Dermis blood vessel endothelial cell (primary cell): ENCODE data around the gene PFKP. TPM values are rescaled to one million over a fixed set of nuclear protein-coding genes. Genes with fewer than 3 reads are reported as not detected.

ENCODE experiments used
- DNase-seq: peaks from one replicate; pipeline ENCODE4 v3.0.0; 2010
- total RNA-seq: library from RNA; depleted of rRNA; stranded (reverse); fragments of >200 nt; gene quantifications from 2 replicates; pipeline ENCODE4 v1.2.3, GENCODE V29; 2014

Gene PFKP
- total RNA-seq, 1 donor from 2014 or later = 228 TPM

GRCh38 chr10:3117486-3117885 is 50.1 kb downstream of the PFKP start:
- DNase-seq = no peak

- no peak for DNase-seq
These were observed 51.3 kb downstream of the PFKP start for GRCh38 chr10:3118641-3119091.

DNA sequence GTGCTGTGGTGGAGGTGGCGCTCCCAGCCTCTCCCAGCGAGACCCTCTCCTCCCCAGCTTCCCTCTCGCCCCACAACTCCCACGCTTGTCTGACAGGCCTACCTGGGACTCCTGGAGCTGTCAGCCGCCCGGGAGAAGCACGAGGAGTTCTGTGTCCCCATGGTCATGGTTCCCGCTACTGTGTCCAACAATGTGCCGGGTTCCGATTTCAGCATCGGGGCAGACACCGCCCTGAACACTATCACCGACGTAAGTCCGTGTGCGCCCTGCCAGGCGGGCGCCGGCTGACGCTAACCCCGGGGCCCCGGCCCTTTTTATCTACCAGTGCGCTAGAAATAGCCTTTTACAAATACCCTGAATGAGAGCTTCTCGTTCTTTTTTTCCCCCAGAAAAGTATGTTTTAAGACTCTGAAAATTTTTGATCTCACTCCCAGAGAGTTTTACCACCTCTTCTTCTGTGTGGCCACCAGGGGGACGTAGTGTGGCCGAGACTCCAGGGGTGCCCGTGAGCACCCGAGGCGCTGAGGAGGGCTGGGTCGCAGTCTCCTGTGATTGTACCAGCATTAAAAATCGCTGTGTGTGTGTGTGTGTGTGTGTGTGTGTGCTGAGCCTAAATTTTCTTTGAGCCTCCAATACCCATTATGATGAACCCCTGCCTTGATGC is 52.6 kb downstream of the PFKP start:
- peak; percentile 63 for DNase-seq

DNA sequence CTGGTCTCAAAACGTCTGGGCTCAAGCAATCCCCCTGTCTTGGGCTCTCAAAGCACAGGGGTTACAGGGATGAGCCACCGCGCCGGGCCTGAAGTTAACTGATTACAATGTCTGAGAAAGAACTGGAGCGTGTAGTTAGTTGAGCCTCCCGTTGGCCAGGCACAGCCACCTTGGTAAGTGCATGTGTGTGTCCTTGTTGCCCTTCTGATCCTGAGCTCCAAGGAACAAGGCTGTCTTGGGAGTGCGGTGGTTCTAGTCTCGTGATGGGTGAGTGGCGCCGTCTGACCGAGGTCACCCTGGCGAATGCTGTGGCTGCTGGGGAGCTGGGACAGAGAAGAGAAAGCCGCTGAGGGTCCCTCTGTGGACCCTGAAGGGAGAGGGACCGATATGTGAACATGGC is 54.7 kb downstream of the PFKP start:
- no peak for DNase-seq

- no peak for DNase-seq
These were observed 55.3 kb downstream of the PFKP start for GRCh38 chr10:3122486-3123205.

- DNase-seq = no peak
These were observed 56.4 kb downstream of the PFKP start for GRCh38 chr10:3123571-3124411.

DNA sequence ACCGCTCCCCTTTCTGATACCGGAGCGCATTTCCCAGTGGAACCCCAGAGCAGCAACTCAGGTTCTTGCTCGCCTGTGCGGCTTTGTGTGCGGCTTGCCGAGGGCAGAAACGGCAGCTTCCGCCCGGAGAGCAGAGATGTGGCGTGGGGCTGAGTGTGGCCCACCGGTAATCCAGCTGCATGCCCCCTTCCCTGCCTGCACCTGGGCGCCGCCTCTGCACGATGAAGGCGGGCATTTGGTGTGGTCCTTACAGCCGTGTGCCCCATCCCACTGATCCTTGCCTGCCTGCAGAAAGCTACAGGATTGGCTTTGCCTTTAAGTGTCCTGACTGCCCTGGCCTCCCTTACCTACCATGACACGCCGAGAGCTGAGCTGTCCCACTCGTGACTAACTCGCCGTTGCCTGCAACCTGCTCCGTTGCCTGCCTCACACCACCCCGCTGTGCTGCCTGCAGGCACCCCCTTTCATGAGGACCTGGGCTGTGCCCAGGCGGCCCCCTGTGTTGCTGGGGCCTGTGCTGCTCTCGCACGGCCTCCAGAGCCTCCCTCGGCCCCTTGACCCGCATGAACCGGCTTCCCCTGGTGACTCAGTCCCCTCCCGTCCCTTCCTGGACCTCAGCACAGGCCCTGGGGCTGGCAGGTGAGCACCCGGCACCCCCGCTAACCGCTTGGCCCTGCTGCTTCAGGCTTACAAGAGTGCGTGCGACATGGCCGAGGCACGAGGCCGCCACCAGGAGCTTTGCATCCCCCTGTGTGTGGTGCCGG is 57.2 kb downstream of the PFKP start:
- peak; percentile 40 for DNase-seq

DNA sequence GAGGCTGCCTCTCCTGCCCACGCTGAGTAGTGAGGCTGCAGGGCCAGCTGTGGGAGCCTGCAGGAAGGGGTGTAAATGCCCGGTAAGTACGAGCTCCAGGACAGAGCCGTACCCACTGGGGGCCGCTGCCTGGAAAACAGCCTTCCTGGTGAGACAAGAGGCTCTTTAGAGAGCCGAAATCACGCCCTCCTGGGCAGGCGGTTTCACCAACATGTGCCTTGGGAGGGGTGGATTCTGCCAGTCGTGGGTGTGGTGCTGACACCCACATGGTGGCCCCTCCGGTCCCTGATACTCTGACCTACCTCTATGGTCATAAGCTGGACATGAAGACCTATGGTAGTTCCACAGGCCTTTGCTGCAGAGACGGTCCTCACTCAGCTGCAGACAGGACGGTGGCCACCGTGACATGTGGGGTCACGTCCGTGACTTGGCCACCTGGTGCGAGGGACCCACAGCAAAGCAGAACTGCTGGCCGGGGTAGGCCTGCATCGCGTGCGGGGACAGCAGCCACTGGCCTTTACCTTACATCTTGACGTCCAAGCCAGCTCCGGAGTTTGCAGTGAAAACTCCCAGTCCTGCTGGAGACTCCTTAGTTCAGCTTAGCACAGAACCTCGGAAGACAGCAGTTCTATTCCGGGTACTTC is 58.3 kb downstream of the PFKP start:
- no peak for DNase-seq

DNA sequence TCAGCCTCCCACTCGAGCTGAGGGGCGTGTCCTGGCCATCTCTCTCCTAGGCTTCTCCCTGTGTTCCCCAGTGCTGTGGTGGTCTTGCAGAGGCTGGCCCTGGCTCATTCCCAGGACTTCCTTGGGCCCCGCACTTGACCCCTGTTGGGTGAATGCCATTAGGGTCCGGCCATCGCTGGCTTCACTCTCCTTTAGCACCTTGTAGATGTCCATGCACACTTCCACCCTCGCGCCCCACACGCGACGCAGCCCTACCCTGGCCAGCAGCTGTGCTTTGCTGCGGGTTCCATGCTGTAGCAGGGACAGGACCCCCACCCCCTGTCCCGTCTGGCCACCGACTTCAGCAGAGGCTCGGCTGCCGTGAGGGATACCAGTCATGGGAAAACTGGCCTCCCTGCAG is 58.9 kb downstream of the PFKP start:
- DNase-seq = no peak

- DNase-seq = no peak
These were observed 59.5 kb downstream of the PFKP start for GRCh38 chr10:3126741-3127346.

DNA sequence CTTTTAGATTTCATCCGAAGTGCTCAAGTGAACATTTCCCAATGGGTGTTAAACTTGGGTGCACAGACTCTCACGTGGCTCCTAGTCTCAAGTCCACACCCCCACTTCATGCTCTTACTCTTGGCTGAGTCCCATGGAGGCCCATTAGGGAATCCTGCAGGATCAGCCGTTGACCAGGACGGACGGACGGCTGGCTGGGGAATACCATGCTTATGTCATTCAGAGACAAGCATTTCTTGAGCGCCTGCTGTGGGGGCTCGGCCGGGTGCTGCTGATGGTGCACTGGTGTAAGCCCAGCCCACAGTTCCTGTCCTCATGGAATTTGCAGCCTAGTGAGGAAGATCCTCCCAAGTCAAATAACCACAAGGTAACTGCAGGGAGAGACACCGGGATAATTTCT is 60.6 kb downstream of the PFKP start:
- no peak for DNase-seq

DNA sequence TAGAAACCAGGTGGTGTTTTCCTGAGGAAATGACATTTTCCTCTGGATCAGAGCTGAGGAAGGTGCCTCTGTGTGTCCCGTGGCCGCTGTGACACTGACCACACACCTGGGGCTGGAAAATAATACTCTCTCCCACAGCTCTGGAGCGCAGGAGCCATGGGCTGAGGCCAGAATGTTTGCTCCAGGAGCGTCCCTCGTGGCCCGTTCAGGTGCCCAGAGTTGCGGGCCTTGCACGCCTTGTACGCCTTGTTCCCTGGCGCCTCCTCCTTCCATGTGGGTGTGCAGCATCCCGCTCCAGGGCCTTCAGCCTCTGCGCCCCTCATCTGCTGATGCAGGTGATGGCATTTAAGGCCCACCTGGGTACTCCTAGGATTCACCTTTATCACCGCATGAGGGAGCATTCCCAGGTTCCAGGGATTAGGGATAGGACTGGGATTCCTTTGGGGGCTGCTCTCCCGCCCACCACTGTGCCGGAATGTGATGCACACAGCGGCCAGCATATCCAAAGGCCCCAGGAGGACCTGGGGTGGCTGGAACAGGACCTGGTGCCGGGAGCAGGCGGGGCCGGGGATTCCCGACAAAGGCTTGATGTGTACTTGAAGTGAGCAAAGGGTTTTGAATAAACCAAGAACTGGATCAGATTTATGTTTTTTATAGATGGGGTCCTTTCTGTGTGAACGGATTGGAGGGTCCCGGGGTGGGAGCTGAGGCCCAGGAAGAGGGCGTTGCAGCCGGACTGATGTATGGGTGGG is 61.2 kb downstream of the PFKP start:
- DNase-seq = no peak

DNA sequence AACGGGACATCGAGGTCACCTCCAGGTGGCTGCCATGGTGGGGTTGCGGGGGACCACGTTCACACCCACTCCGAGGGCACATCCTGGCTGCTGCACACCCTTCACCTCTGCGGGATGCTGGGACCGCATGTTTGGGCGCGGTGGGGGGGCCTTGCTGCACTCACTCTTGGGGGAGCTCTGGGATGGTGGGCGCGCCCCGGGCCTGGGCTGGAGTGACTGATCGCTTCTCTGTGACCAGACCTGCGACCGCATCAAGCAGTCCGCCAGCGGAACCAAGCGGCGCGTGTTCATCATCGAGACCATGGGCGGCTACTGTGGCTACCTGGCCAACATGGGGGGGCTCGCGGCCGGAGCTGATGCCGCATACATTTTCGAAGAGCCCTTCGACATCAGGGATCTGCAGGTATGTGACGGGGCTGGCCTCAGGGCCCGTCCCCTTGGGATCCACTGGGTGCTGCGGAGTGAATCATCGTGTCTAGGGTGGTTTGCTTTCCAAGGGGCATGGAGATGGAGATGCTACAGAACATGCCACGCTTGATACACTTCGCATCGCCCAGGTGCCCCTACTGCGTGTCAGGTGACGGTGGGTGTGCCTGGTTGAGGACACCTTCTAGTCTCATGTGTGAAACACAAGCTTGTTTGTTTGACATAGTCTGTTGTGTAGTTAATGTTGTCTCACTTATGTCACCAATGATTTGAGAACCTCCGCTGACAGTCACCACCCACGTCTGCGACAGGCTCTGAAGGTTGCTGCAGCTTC is 62.4 kb downstream of the PFKP start:
- DNase-seq = no peak

DNA sequence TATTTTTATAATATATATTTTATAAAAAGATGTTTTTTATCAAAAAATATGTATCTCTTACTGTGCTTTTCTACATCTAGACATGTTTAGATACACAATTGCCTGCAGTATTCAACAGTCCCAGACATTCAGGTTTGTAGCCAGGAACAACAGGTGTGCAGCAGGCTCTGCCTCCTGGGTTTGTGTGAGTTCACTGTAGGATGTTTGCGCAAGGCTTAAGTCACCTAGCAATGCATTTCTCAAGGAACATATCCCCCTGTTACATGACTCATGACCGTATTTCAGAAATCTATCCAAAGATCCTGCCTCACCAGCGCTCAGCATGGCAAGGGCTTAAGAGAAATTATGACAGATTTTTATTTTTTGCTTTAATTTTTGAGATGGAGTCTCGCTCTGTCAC is 63.8 kb downstream of the PFKP start:
- no peak for DNase-seq

DNA sequence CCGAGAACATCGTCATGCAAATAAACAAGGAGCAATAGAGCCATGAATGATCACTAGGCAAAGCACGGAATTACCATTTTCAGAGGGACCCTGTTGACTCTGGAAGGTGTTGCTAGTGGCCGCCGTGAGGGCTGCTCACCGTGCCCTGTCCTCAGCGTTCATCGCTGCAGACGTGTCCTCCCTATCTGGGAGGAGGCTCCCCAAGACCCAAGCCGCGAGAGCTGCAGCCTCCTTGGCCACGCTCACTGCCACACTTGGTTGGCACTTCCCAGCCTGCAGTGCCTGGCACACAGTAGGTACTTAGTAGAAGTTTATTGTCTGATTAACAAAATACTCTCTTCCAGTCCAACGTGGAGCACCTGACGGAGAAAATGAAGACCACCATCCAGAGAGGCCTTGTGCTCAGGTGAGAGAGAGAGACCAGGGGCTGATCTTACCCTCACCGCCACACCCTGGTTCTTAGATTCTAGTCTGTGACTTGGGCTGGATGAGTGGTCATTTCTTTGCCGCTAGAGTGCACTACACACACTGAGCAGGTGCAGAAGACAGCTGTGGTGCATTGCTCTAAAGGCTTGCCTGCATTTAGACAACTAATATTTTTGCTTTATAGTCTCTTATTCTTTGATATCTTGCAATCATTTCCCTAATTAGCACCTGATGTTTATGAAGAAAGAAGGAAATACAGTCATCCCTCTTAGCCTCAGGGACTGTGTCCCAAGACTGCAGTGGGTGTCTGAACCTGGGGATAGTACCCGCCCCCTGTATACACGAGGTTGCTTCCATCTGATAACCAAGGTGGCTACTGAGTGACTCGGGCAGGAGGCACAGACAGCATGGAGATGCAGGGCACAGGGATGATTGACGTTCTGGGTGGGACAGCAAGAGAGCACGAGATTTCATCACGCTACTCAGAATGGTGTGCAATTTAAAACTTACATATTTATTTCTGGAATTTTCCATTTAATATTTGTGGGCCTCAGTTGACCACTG is 65.0 kb downstream of the PFKP start:
- DNase-seq = no peak

- DNase-seq = no peak
These were observed 66.6 kb downstream of the PFKP start for GRCh38 chr10:3133948-3134347.

GRCh38 chr10:3135006-3135405 is 67.7 kb downstream of the PFKP start:
- no peak for DNase-seq

- no peak for DNase-seq
These were observed 69.0 kb downstream of the PFKP start for GRCh38 chr10:3136336-3136735.
